Stomach (tissue), 9 donors: ENCODE data around the gene PLCB1. TPM values are rescaled to one million over a fixed set of nuclear protein-coding genes. Genes with fewer than 3 reads are reported as not detected.

ENCODE experiments used
- DNase-seq, 2 donors: peaks; one replicate each; pipeline versions ENCODE4 v3.0.0 to v3.0.0-alpha.2; 2013 to 2019
- H3K27ac ChIP-seq, 5 donors: fragments of 200-600 bp in 4 of 5; sonication (generic) in 4 of 5; one replicate each; pipeline ENCODE4 v1.5.1; 2013 to 2019; ENCODE audit warnings: mild to moderate bottlenecking in 1 of 5, moderate library complexity in 1 of 5
- H3K27me3 ChIP-seq, 3 donors: fragments of 200-600 bp; sonication (generic); one replicate each; pipeline ENCODE4 v1.5.1; 2017 to 2019; ENCODE audit warnings: mixed run types in 1 of 3
- H3K36me3 ChIP-seq, 4 donors: fragments of 200-600 bp; sonication (generic); 1 replicate in 3 of 4; 2 replicates in 1 of 4; pipeline ENCODE4 v1.5.1; 2016 to 2019
- H3K4me1 ChIP-seq, 4 donors: fragments of 200-600 bp; sonication (generic); one replicate each; pipeline ENCODE4 v1.5.1; 2016 to 2019
- H3K4me3 ChIP-seq, 4 donors: fragments of 200-600 bp; sonication (generic) in 3 of 4; one replicate each; pipeline ENCODE4 v1.5.1; 2016 to 2019; ENCODE audit warnings: mild to moderate bottlenecking in 1 of 4
- H3K9me3 ChIP-seq, 4 donors: fragments of 200-600 bp; sonication (generic); one replicate each; pipeline ENCODE4 v1.5.1; 2016 to 2019
- CTCF ChIP-seq, 7 experiments: fragments of 450-650 bp in 4 of 7; fragments of 200-600 bp in 3 of 7; sonication (generic) in 3 of 7; IDR thresholded peaks; one replicate each; pipeline ENCODE4 v1.5.1; 2016 to 2019; ENCODE audit warnings: antibody characterized with exemption in 7 of 7, control low read depth in 2 of 7, mild to moderate bottlenecking in 1 of 7
- EP300 ChIP-seq: sonication (generic); formaldehyde crosslinking; IDR thresholded peaks from one replicate; pipeline ENCODE4 v1.6.1; 2017; ENCODE audit warnings: antibody characterized with exemption
- POLR2A ChIP-seq, 4 donors: fragments of 450-650 bp; IDR thresholded peaks; one replicate each; pipeline ENCODE4 v1.6.1; 2016; ENCODE audit warnings: antibody characterized with exemption in 4 of 4, control low read depth in 2 of 4, mild to moderate bottlenecking in 1 of 4, moderate library complexity in 1 of 4
- POLR2AphosphoS5 ChIP-seq, 3 donors: sonication (generic); formaldehyde crosslinking; IDR thresholded peaks; one replicate each; pipeline ENCODE4 v1.6.1; 2016; ENCODE audit warnings: antibody characterized with exemption in 3 of 3
- WGBS, 5 donors: extraction: QIAGEN DNeasy Blood & Tissue Kit in 3 of 5; methylation state at CpG; one replicate each; pipeline versions ENCODE4 v1.1.5 to v1.1.7; 2013 to 2018; 5-methylcytosine and 5-hydroxymethylcytosine counted together
- intact Hi-C: fragments of 100-400 bp; cut with DNase I; formaldehyde crosslinking; loops from one replicate; pipeline ENCODE4 v1.15.1; 2023; ENCODE audit warnings: low total_unique reads
- polyA plus RNA-seq, 3 donors: library from polyadenylated mRNA; stranded (reverse); fragments of 200-250 nt; gene quantifications; one replicate each; pipeline ENCODE4 v1.2.3, GENCODE V29; 2013
- total RNA-seq, 5 donors: library from RNA; depleted of rRNA; stranded (reverse); fragments of >200 nt; gene quantifications; one replicate each; pipeline versions ENCODE4 v1.1.0 to v1.2.3, GENCODE V29; 2014 to 2016
- donor health status: healthy with polysubstance abuse.
- donor health status: Bipolar disorder and iron deficiency.
- donor health status: healthy.

The PLCB1 gene
- total and polyA plus RNA-seq, 8 donors, result 4.1 to 66.5 (median 11.7) TPM

GRCh38 chr20:8115436-8115835 lies 16.6 kb upstream of the PLCB1 start:
- intact Hi-C loops, result no loop called here
- DNase-seq, result no peak
- peak overlapping the region in 3 of 5 donors; percentile 53 to 59 (median 55) for H3K27ac ChIP-seq
- H3K9me3 ChIP-seq, result no peaks in the 10 kb centered on the region
- peaks cover 0 to 32% (median 22%) of the 10 kb centered on the region in 4 donors for H3K4me1 ChIP-seq
- TF ChIP-seq POLR2A (IDR thresholded peaks at IDR 0.05) (no peak), POLR2AphosphoS5 (IDR thresholded peaks at IDR 0.05) (no peak), EP300 (no peak), CTCF (IDR thresholded peaks at IDR 0.05) (no peak)
- no peaks in the 10 kb centered on the region for H3K27me3 ChIP-seq
- H3K36me3 ChIP-seq, result no peaks in the 10 kb centered on the region
- no peak overlapping the region for H3K4me3 ChIP-seq

DNA sequence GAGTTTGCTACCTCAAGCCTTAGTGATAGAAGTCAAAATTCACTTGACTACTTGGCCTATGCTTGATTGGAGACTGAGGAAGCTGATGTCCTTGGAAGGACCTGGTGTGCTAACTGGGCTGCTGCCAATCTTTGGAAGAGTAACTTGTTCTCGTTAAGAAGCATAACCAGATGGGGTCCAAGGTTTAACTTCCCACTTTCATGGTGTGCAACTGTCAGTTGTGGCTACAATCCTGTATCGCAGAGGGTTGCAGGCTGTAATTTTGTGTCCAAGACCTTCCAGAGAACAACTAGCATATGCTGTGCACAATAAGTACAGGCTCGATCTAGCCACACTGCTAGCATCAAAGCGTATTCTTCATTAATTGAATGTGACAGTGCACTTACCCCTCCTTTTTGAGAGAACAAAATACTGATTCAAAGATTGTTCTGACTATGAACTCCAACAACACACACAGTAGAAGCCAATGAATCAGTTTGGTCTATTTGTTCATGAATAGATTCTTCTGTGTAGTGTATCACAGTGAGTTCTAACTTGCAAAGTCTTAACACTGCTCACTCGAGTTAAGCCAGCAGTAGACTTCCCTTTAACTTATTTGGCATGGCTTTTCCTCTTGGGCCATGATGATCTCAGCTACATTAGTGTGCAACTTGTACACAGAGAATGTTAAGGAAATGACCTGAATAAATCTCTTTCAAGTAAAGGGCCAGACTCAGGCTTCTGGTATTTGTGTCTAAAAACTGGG lies 15.8 kb upstream of the PLCB1 start:
- Histone ChIP-seq H3K4me3 (no peak overlapping the region), H3K4me1 (peaks cover 0 to 32% (median 22%) of the 10 kb centered on the region in 4 donors), H3K9me3 (no peaks in the 10 kb centered on the region), H3K27me3 (no peaks in the 10 kb centered on the region), H3K27ac (peak overlapping the region in 3 of 5 donors; percentile 53 to 59 (median 55)), H3K36me3 (no peaks in the 10 kb centered on the region)
- DNase-seq, result peak in 1 of 2 donors; percentile 75
- intact Hi-C loops, result no loop called here
- TF ChIP-seq EP300 (no peak), POLR2AphosphoS5 (IDR thresholded peaks at IDR 0.05) (peak in 1 of 3 donors; percentile 68)
- WGBS, 5 donors, result 52 to 70% (median 57%) methylated on average over 5 of the region's 5 CpGs

DNA sequence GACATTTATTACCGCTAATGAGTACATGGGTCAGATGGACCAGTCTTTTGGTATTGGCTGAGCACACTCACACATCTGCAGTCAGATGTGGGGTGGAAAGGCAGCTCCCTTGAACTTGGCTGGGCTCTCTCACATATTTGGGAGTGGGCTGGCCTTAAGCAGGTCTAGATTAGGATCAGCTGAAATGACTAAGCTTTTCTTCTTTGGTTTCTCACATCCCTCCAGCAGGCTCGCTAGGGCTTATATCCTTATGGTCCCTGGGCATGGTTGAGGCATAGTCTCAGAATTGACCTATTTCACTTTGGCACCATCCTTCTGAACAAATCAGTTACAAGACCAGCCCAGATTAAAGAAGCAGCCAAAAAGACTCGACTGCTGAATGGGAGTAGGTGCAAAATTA lies 14.4 kb upstream of the PLCB1 start:
- WGBS, 5 donors, result 64 to 81% (median 76%) methylated on average over 3 of the region's 3 CpGs
- peaks cover 0 to 32% (median 22%) of the 10 kb centered on the region in 4 donors for H3K4me1 ChIP-seq
- H3K27me3 ChIP-seq, result no peaks in the 10 kb centered on the region
- H3K36me3 ChIP-seq, result no peaks in the 10 kb centered on the region
- no peaks in the 10 kb centered on the region for H3K9me3 ChIP-seq
- intact Hi-C loops, result no loop called here
- peak overlapping the region in 3 of 5 donors; percentile 5 to 46 (median 44) for H3K27ac ChIP-seq
- TF ChIP-seq POLR2A (IDR thresholded peaks at IDR 0.05) (no peak), CTCF (IDR thresholded peaks at IDR 0.05) (no peak), EP300 (no peak), POLR2AphosphoS5 (IDR thresholded peaks at IDR 0.05) (no peak)
- DNase-seq, result no peak
- no peak overlapping the region for H3K4me3 ChIP-seq

GRCh38 chr20:8118039-8118438 lies 14.0 kb upstream of the PLCB1 start:
- no peak for TF ChIP-seq POLR2A (IDR thresholded peaks at IDR 0.05)
- peak in 1 of 3 donors; percentile 38 for TF ChIP-seq POLR2AphosphoS5 (IDR thresholded peaks at IDR 0.05)
- peaks cover 0 to 32% (median 22%) of the 10 kb centered on the region in 4 donors for H3K4me1 ChIP-seq
- 28 to 63% (median 52%) methylated on average over 1 of the region's 1 CpG for WGBS, 5 donors
- no peaks in the 10 kb centered on the region for H3K27me3 ChIP-seq
- no peaks in the 10 kb centered on the region for H3K36me3 ChIP-seq
- H3K4me3 ChIP-seq, result no peak overlapping the region
- intact Hi-C loops, result no loop called here
- no peaks in the 10 kb centered on the region for H3K9me3 ChIP-seq
- peak overlapping the region in 2 of 5 donors; percentile 44 to 46 for H3K27ac ChIP-seq
- DNase-seq, result peak in 1 of 2 donors; percentile 80

GRCh38 chr20:8118760-8119159 lies 13.3 kb upstream of the PLCB1 start:
- intact Hi-C loops, result no loop called here

More at GRCh38 chr20:8118760-8119159, 13.3 kb upstream of the PLCB1 start:
- Histone ChIP-seq H3K9me3 (no peaks in the 10 kb centered on the region), H3K36me3 (no peaks in the 10 kb centered on the region), H3K27ac (no peak overlapping the region), H3K27me3 (no peaks in the 10 kb centered on the region), H3K4me3 (no peak overlapping the region), H3K4me1 (peaks cover 0 to 32% (median 22%) of the 10 kb centered on the region in 4 donors)
- TF ChIP-seq CTCF (IDR thresholded peaks at IDR 0.05), result no peak
- TF ChIP-seq POLR2A (IDR thresholded peaks at IDR 0.05), result no peak
- TF ChIP-seq EP300, result no peak
- no peak for TF ChIP-seq POLR2AphosphoS5 (IDR thresholded peaks at IDR 0.05)
- 28 to 53% (median 31%) methylated on average over 1 of the region's 1 CpG for WGBS, 5 donors
- no peak for DNase-seq
